GM18519 (cell line): ENCODE results near the gene ZNF653.

Experiments
- ATAC-seq: cut with Tn5 transposase; IDR thresholded peaks from one replicate; pipeline ENCODE4 v1.9.1; 2021; ENCODE audit warnings: mild to moderate bottlenecking, moderate library complexity; ENCODE audit not compliant: unreplicated experiment, low FRiP score

ZNF653 gene

GRCh38 chr19:11528551-11529341 lies 23.1 kb upstream of the ZNF653 start, which contains the start of gene ECSIT:
Gene ECSIT, minus strand, starts transcription at chr19:11529134. Its CDS starts 9,964 bp downstream, at chr19:11519170.
- peak; percentile 73 for ATAC-seq

- no peak for ATAC-seq
These were observed 13.5 kb upstream of the ZNF653 start for GRCh38 chr19:11519138-11519537.

GRCh38 chr19:11513946-11514345 lies 8.3 kb upstream of the ZNF653 start:
- no peak for ATAC-seq

- no peak for ATAC-seq
These were observed 4.8 kb upstream of the ZNF653 start for GRCh38 chr19:11510444-11510843.

GRCh38 chr19:11507370-11508078 lies 1.9 kb upstream of the ZNF653 start:
- ATAC-seq = no peak

- no peak for ATAC-seq
These were observed 1.3 kb upstream of the ZNF653 start for GRCh38 chr19:11506967-11507366.

DNA sequence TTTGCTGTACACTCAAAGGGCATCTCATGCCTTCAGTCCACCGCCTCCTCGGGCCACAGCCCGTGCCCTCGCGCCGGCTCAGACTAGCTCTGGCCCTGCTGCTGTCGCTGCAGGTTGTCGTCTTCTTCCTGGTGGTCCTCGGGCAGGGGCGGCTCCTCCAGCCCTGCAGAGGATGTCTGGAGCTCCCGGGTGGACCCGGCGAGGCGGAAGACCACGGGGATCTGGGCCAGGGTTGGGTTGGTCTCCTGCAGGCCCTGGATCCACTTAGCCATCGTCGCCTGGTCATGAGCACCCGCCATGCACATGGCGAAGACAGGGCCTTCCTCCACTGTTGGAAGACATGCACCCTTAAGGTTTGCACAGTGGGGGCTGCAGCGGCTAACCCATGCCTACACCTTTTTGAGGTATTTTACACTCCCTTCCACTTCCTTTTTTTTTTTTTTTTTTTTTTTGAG lies 489 bp upstream of the ZNF653 start:
- ATAC-seq = peak; percentile 20

DNA sequence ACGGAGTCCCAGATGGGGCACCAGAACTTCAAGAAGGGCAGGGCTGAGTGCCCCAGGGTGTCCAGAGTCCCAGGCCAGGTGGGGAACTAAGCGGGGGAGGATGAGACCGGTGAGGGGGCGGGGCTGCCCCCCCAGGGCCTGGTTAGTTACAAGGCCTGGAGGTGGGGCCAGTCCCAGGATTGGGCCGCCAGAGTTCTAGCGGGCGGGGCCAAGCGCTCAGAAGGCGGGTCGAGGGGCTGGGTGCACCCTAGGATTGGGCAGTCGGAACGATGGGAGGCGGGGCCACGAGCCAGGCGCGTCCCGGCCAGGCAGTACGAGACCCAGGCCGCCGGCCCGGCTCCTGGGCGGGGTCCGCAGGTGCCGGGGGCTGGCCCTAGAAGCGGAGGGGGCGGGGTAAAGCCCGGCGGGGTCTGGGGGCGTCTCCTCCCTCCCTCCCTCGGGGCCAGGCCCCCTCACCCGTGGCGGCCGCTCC lies 571 bp downstream of the ZNF653 start:
- ATAC-seq = peak; percentile 72

GRCh38 chr19:11504502-11505031 lies 1.1 kb downstream of the ZNF653 start:
- ATAC-seq = no peak

- ATAC-seq = no peak
These were observed 5.7 kb downstream of the ZNF653 start for GRCh38 chr19:11499890-11500420.

GRCh38 chr19:11499220-11499726 lies 6.4 kb downstream of the ZNF653 start:
- no peak for ATAC-seq

- ATAC-seq = no peak
These were observed 9.1 kb downstream of the ZNF653 start for GRCh38 chr19:11496391-11497163.

DNA sequence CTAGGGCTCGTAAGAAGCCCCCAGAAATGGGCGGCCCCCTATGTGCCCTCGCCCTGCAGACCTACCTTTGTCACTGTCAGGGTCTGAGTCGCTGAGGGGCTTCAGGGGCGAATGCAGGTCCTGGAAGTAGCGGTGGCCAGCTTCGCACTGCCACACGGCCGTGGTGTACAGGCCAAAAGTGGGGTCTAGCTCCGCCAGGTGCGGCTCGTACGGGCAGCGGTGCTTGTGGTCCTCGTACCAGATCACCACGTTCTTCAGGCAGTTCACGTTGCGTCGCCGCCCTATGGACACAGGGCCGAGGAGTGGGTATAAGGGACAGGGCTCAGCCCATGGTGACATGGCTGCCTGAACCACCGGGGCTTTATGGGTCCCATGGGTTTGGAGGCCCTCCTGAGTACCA lies 9.8 kb downstream of the ZNF653 start:
- no peak for ATAC-seq

- ATAC-seq = no peak
These were observed 10.2 kb downstream of the ZNF653 start for GRCh38 chr19:11495481-11495880.

DNA sequence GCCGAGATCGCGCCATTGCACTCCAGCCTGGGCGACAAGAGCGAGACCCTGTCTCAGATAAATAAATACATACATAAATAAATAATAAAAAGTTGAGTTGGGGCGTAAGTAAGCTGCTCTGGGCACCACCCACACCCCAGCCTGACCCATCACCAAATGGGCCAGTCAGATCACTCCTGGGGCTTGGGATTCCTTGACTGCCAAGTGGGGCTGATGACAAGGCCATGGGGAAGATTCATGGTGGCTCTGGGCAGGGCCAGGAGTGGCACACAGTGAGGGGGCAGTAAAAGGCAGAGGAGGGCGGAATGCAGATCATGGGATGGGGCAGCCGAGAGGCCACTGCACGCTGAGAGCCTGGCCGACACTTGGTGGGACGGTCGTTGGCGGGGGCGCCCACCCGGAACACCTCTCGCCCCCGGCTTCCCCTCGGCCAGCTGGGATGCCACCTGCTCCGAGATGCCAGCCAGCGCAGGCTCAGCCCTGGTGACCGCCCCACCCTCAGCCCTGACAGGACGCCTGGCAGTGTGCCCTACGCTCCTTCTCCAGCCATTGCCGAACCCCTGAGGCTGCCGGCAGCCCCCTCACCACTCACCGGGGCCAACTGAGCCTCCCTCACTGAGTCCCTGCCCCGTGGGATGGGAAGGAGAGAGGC lies 10.9 kb downstream of the ZNF653 start:
- ATAC-seq = no peak

GRCh38 chr19:11489378-11489777 lies 16.3 kb downstream of the ZNF653 start:
- no peak for ATAC-seq

DNA sequence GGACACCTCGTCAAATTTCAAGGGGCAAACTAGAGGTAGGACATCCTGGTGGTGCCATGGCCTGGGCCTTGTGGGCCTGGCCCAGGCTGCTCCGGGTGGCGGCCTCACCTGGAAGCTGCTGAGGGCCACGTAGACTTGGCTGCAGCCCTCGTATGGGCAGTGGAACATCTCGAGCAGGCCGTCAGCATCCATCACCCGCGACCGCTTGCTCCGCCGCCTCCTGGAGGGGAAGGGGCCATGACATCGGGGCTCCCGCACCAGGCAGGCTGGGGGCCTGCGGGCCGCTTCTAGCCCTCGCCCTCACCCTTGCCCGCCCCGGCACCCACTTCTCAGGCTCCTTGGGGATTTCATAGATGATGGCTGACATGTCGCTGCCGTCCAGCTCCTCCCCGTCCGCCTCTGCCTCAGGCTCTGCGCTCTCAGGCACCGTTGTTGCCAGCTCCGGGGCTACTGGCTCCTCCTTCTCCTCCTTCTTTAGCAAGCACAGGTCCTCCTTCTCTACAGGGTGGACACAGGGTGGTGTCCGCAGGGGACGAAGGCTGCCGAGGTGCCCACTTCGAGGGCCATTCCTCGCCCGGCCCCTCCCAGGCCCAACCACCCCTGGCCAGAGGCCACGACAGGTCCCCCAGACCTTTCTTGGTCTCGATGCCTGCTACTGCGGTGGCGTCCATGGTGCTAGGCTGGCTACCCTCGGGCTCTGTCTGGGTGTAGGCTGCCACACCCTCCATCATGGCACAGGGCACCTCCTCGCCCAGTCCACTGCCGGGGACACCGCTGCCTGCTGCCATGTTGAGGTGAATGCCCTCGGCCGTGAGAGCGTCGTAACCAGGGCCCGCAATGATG lies 18.8 kb downstream of the ZNF653 start:
- ATAC-seq = no peak

GRCh38 chr19:11485245-11485837 lies 20.3 kb downstream of the ZNF653 start:
- no peak for ATAC-seq
